ENCODE data around the gene RPS6KL1. TPM values are rescaled to one million over a fixed set of nuclear protein-coding genes. Genes with fewer than 3 reads are reported as not detected.

The RPS6KL1 gene, protein sequence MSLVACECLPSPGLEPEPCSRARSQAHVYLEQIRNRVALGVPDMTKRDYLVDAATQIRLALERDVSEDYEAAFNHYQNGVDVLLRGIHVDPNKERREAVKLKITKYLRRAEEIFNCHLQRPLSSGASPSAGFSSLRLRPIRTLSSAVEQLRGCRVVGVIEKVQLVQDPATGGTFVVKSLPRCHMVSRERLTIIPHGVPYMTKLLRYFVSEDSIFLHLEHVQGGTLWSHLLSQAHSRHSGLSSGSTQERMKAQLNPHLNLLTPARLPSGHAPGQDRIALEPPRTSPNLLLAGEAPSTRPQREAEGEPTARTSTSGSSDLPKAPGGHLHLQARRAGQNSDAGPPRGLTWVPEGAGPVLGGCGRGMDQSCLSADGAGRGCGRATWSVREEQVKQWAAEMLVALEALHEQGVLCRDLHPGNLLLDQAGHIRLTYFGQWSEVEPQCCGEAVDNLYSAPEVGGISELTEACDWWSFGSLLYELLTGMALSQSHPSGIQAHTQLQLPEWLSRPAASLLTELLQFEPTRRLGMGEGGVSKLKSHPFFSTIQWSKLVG
- 12.1 TPM for total RNA-seq

DNA sequence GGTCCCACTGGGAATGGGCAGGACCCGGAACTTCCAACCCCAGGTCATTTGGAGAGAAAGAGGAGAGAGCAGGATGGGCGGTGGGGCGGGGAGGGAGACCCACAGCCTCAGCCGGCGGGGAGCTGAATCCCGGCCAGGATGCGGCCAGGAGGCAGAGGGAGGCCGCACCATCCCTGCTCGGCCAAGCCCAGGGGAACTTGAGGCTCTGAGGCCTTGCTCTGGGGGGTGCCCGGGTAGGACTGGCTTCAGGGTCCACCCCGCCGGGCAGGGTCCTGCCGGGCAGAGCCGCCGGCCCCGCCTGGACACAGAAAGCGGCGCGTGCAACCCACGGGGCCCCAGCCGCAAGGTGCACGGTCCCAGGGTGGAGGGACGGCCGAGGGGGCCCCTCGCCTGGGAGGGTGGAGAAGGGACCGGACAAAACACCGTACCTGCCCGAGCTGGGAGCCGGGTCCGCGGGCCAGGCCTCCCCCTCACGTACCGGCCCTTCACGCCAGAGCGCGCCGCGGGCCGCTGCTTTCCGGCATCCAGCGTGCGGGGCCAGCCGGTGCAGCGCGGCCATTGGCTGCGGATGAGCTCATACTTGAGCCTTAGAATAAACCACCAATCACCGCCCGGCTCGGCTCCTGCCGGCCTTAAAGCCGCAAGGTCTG lies at the start of gene RPS6KL1:
Gene RPS6KL1, minus strand, starts transcription at position 509 of the 650 bp plus-strand sequence. CDS start 1,719 bp downstream, outside the sequence.
- Histone ChIP-seq H3K4me3 (peak within 1 kb of the TSS; percentile 69 to 73), H3K4me1 (peaks cover 0 to 16% of the 10 kb centered on the region in 2 donors), H3K9me3 (no peaks in the 10 kb centered on the region), H3K36me3 (no peaks in the 10 kb centered on the region), H3K27me3 (no peaks in the 10 kb centered on the region), H3K27ac (peak within 1 kb of the TSS; percentile 86 to 87)
- TF ChIP-seq, protein P1, sequence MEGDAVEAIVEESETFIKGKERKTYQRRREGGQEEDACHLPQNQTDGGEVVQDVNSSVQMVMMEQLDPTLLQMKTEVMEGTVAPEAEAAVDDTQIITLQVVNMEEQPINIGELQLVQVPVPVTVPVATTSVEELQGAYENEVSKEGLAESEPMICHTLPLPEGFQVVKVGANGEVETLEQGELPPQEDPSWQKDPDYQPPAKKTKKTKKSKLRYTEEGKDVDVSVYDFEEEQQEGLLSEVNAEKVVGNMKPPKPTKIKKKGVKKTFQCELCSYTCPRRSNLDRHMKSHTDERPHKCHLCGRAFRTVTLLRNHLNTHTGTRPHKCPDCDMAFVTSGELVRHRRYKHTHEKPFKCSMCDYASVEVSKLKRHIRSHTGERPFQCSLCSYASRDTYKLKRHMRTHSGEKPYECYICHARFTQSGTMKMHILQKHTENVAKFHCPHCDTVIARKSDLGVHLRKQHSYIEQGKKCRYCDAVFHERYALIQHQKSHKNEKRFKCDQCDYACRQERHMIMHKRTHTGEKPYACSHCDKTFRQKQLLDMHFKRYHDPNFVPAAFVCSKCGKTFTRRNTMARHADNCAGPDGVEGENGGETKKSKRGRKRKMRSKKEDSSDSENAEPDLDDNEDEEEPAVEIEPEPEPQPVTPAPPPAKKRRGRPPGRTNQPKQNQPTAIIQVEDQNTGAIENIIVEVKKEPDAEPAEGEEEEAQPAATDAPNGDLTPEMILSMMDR (IDR thresholded peaks at IDR 0.05): peak in 1 of 3 experiments; percentile 7
- intact Hi-C loops (cut with DNase I): loop anchor here (1.0 kb wide), 1 partner anchor 17 kb away; no protein-coding TSS in a partner anchor
- DNase-seq (ENCODE audit: low spot score in 2 of 2): peak; percentile 71 to 93

DNA sequence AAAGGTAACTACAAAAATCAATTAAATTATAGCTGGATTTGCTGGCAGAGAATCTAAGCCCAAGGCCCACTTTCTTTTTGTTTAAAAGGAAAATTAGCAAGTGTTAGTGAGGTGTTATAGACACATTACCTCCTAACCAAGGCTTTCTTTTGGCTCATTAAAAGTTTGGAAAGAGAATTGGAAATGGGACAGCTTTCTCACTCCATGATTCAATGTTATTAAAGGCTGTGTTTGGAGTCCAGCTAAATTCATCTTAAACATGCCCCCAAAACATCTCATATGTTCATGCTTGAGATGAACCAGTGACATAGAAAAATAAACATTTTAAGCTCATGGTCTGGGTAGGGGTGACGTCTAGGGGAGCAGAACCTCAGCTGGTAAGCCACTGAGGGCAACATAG lies 45.8 kb upstream of the RPS6KL1 start:
- no peaks in the 10 kb centered on the region for H3K9me3 ChIP-seq
- no peak for DNase-seq (ENCODE audit: low spot score in 2 of 2)
- H3K27ac ChIP-seq: no peak overlapping the region
- intact Hi-C loops (cut with DNase I): no loop called here
- H3K36me3 ChIP-seq: no peaks in the 10 kb centered on the region
- H3K4me3 ChIP-seq: no peak overlapping the region
- TF ChIP-seq, protein P1 (IDR thresholded peaks at IDR 0.05): no peak
- H3K27me3 ChIP-seq: no peaks in the 10 kb centered on the region
- H3K4me1 ChIP-seq: no peaks in the 10 kb centered on the region

GRCh38 chr14:74965486-74966153 lies 42.6 kb upstream of the RPS6KL1 start:
- no peaks in the 10 kb centered on the region for H3K9me3 ChIP-seq
- intact Hi-C loops (cut with DNase I): no loop called here
- TF ChIP-seq, protein P1 (IDR thresholded peaks at IDR 0.05): no peak
- no peaks in the 10 kb centered on the region for H3K4me1 ChIP-seq
- no peaks in the 10 kb centered on the region for H3K27me3 ChIP-seq
- no peak overlapping the region for H3K4me3 ChIP-seq
- H3K36me3 ChIP-seq: no peaks in the 10 kb centered on the region
- DNase-seq (ENCODE audit: low spot score in 2 of 2): no peak
- H3K27ac ChIP-seq: no peak overlapping the region

DNA sequence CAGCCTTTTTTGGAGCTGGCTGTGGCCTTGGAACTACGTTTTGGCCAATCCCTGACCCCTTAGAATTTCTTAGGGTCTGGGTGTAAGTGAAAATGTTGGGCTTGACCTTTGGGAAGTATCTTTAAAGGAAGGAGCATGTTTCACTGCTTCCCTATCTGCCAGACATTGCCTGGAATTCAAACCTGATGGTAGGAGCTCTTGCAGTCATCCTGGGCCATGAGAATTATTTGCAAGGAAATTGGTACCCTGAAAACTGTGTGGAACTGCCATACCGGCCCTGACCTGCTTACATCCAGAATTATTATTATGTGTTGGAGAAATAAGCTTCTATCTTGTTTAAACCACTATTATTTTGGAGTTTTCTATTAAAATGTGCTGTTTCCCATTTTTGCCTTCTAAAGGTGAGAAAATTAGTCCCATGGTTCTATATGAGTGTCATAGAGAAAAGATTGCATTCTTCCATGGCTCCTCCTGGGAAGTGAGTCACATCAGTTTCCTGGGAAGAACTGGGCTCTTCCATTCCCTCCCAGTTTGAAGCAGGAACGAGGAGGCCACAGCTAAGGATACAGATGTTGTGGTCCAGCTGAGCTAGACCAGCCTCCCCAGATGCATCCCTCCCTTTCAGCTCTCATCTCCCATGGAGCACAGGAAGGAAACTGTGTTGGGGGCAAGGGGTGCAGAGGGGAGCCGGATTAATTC lies 41.9 kb upstream of the RPS6KL1 start:
- no peak for DNase-seq (ENCODE audit: low spot score in 2 of 2)
- Histone ChIP-seq H3K27ac (no peak overlapping the region), H3K9me3 (no peaks in the 10 kb centered on the region), H3K27me3 (no peaks in the 10 kb centered on the region), H3K36me3 (no peaks in the 10 kb centered on the region), H3K4me3 (no peak overlapping the region), H3K4me1 (no peaks in the 10 kb centered on the region)
- TF ChIP-seq, protein P1 (IDR thresholded peaks at IDR 0.05): no peak
- intact Hi-C loops (cut with DNase I): no loop called here

- H3K9me3 ChIP-seq: no peaks in the 10 kb centered on the region
- H3K27me3 ChIP-seq: no peaks in the 10 kb centered on the region
- H3K4me3 ChIP-seq: no peak overlapping the region
- H3K36me3 ChIP-seq: no peaks in the 10 kb centered on the region
- TF ChIP-seq, protein P1 (IDR thresholded peaks at IDR 0.05): no peak
- intact Hi-C loops (cut with DNase I): no loop called here
- no peaks in the 10 kb centered on the region for H3K4me1 ChIP-seq
- no peak overlapping the region for H3K27ac ChIP-seq
- DNase-seq (ENCODE audit: low spot score in 2 of 2): no peak
These were observed 40.7 kb upstream of the RPS6KL1 start for GRCh38 chr14:74963705-74964271.

Data from ascending aorta (tissue), 2 donors.